GM19043 (cell line): ENCODE data around the gene CD151.

ENCODE experiments used
- ATAC-seq: cut with Tn5 transposase; IDR thresholded peaks from one replicate; pipeline ENCODE4 v1.9.1; 2021; ENCODE audit warnings: low read depth; ENCODE audit not compliant: unreplicated experiment

Gene CD151

DNA sequence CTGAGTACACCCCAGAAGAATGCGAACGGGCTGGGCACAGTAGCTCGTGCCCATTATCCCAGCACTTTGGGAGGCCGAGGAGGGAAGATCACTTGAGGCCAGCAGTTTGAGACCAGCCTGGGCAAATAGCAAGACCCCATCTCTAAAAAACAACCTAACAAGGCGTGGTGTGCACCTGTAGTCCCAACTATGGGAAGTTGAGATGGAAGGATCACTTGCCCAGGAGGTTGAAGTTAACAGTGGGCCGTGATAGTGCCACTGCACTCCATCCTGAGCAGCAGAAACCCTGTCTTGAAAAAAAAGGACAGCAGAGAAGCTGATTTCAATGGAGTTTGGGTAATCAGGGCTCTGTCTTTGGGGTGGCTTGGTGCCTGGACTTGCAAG lies 19.7 kb upstream of the CD151 start:
- no peak for ATAC-seq

DNA sequence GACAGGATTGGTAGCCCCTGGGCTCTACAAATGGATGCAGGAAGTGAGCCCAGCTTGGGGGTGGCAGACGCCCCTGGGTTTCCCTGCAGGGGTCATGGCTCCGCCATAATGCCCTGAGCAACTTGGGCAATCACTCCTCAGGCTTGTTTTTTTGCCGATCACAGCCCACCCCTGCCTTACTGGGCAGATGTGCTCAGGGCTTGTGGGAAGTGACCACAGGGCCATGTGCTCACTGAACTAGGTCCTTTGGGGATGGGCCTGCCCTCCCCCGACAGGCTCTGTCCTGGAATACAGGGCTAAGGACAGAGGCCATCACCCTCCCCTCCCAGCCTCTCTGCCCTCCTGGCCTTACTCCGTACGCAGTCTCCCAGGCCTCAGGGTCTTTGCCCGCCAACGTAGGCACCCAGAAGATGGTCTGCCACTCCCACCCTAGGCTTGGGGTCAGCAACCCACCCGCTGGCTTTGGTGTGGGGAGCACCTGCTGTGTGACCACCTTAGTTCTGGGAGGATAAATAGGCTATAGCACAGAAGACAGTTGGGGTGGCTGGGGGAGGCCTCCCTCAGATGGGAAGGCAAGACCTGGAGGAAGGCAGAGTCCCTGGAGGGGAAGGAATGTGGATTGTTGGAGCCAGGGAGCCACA lies 19.2 kb upstream of the CD151 start:
- no peak for ATAC-seq

DNA sequence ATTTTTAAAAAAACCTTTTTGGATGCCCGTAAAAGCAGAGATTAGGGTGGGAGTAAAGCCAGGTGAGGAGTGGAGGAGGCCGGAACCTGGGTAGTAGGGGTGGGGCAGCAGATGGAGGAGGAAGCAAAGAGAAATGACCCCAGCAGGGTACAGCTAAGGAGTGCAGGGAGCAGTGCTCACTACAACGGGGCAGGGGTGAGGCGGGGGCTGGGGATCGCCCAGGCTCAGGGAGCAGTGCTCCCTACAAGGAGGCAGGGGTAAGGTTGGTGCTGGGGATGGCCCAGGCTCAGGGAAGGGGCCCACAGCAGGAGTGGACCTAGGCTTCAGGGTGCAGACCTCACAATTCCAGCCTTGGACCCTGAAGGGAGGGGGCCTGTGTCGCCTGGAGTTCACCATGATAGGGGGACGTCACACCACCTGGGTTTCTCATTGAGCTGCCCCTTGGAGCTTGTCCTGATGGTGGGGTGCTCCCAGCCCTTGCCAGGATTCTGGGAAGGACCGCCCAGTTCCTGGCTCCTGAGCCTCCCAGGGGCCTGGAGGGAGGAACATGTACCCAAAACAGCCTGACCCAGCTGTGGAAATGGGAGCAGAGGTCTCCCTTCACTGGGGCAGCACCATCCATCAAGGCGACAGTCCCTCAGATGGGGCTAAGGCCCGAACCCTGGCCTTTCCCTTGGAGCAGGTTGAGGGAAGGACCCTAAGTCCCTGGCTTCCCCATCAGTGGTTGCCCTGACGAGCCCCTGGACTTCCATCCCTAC lies 16.9 kb upstream of the CD151 start:
- no peak for ATAC-seq

DNA sequence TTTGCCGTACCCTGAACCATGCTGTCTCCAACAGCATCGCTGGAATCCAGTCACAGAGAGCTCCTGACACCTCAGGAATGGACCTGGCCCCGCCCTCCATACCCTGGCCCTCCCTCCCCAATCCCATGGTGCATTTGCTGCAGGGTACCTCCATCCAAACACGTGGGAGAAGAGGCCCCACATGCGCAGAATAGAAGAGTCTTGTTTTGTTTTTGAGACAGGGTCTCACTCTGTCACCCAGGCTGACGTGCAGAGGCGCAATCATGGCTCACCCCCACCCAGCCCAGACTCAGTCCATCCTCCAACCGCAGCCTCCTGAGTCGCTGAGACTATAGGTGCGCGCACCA lies 16.3 kb upstream of the CD151 start:
- no peak for ATAC-seq

DNA sequence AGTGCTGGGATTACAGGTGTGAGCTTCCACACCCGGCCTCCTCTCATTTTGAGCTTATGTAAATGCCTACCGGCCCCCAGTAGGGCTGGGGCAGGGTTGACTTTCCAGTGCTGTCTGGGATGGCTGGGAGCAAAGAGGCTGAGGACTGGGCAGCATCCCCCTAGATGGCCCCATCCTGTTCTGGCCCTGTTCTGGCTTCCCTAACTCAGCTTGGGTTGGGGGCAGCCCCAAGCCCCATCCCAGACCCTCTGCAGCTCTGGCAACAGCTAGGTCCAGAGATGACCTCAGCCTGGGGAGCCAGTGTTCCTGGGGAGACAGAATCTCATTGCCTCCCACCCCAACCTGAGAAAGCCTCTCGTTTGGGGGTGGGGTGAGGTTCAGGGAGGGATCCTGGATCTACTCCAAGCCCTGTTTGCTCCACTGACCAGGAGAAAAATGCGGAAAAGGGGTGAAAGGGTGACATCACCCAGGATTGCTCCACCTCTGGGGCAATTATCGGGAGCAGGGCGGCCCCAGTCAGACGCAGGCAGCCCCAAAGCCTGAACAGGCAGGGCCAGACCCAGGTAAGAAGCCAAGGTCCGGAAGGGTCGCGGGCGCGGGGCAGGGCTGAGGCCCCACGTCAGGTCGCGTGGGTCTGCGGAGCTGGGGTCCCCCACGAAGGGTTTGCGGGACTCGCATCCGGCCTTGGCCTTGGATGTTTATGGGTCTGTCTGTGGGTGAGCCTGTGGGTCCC lies 14.2 kb upstream of the CD151 start, which contains the start of gene PNPLA2:
Gene PNPLA2 (plus strand): TSS at position 519 of the 733 bp plus-strand sequence. CDS start 805 bp downstream, outside the sequence.
- no peak for ATAC-seq

DNA sequence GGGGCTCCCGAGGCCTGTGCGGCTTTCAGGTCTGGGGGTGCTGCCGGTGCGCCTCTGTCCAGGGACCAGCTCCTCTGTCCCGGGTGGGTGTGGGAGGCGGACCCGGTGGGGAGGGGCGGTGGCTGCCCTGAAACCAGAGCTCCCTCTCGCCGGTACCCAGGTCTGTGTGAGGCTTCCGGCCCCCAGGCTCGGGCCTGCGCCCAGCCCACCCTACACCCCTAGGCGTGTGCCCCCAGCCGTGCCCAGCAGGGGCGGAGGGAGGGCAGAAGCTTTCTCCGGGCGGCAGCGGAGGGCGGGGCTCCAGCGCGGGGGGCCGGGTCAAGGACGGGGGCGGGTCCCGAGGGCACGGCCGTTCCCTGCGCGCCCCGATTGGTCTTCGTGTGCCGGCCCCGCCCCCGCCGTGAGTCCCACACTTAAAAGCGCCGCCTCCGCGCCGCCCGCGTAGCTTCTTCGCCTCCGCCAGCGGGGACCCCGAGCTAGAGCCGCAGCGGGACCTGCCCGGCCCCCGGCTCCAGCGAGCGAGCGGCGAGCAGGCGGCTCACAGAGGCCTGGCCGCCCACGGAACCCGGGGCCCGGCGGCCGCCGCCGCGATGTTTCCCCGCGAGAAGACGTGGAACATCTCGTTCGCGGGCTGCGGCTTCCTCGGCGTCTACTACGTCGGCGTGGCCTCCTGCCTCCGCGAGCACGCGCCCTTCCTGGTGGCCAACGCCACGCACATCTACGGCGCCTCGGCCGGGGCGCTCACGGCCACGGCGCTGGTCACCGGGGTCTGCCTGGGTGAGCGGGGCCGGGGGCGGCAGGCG lies 13.4 kb upstream of the CD151 start:
- ATAC-seq: peak; percentile 52

DNA sequence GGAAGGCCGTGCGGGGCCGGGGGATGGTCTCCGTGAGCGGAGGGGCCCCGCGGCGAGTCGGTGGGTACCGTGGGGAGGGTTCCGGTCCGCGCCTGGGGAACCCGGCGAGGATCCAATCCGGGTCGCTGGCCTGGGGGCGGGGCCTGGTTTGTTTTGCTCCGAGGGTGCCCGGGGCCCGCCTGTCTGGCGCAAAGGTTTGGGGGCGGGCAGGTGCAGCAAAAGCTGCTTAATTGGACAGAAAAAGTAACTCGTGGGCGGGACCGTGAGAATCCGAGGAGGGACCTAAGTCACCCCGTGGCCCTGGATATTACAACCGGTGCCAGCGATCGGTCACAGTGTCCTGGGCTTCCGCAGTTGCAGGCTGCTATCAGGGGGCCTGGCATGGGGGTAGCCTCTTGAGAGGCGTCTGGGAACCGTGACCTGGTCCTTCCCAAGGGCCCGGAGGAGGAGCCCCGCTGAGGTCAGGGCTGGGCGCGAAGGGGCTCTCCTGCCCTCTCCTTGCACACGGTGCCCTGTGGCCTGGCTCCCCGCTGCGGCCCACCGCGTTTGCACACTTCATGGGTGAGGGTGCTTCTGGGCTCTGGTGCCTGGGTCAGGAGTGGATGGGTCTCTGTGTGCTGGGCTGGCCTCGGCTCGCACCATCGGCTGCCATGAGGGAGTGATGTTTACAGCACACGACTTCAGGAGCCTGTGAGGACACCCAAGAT lies 12.7 kb upstream of the CD151 start:
- peak; percentile 57 for ATAC-seq

DNA sequence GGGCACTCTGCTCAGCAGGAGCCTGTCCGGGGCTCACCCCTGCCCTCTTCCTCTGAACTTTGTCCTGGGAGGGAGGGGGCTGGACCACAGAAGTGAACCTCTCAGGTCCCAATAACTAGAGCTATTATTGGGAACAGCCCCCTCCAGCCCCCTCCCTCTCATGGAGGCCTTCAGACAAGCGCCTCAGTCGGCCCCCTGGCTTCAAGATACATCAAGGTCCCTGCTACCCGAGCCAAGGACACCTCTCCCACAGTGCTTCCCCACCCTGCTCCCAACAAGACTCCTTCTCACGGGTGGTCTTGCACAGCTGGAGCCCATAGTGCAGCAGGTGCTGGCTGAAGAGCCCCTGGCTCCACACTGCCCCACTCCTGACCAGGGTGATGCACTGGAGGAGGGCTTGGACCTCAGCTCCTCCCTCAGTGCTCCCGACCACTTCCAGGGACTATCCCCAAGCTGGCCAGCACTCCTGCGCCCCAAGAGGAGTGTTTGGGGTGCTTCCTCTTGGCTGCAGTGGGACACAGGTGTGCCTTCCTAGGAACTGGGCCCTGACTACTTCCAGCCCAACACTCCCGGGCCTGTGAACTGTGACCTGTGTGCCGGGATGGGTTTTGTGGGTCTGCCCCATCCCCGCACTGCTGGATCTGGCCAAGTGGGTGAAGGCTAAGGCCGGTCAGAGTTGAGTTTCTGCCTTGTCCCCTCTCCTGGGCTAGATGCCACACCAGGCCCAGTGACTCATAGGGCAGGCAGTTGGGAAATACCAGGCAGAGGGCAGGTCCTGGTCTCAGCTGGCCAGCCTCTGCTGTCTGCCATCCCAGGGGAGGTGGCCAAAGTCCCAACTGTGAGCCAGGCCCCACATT lies 11.9 kb upstream of the CD151 start:
- ATAC-seq: no peak

DNA sequence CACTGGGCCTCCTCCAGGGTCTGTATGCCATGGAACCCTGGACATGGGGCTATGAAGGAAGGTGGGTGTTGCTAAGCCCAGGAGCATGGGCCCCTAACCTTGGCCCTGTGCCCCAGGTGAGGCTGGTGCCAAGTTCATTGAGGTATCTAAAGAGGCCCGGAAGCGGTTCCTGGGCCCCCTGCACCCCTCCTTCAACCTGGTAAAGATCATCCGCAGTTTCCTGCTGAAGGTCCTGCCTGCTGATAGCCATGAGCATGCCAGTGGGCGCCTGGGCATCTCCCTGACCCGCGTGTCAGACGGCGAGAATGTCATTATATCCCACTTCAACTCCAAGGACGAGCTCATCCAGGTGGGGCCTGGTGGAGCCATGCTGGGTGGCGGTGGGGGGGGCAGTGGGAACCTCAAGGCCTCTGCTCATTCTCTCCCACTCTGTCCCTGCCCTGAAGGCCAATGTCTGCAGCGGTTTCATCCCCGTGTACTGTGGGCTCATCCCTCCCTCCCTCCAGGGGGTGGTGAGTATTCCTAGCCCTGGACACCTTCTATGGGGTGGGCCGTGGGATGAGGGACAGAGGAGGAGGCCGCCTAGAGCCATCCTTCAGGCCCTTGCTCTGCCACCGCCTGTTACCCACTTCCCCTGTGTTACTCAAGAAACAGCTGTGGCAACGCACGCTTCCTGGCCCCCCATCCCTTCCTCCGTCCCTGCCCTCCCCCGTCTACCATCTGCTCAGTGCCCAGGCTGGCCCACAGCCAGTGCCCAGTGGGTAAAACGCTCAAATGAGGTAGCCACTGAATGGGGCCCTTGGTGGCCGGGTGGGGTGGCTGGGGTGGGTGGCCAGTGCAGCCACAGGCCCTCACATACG lies 11.0 kb upstream of the CD151 start:
- no peak for ATAC-seq

DNA sequence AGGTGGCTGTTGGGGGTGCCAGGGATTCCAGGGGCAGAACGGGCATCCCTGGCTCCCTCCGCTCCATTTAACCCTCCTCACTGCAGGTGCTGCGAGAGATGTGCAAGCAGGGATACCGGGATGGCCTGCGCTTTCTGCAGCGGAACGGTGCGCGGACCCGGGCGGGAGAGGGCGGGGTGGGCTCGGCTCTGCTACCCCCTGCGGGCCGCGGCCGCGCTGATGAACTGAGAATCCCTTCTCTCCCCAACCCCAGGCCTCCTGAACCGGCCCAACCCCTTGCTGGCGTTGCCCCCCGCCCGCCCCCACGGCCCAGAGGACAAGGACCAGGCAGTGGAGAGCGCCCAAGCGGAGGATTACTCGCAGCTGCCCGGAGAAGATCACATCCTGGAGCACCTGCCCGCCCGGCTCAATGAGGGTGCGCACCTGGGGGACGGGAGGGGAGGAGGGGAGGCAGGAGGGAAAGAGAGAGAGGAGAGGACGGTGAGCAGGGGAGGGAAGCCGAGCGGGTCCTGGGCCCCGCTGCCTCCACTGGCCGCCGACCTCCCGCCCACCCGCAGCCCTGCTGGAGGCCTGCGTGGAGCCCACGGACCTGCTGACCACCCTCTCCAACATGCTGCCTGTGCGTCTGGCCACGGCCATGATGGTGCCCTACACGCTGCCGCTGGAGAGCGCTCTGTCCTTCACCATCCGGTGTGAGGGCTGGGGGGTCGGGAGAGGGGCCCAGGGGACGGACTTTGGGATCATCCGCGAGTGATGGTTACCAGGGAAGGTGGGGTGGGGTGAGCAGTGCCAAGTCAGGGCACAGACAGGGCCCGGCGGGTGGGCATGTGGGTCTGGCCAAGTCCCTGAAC lies 9.1 kb upstream of the CD151 start:
- no peak for ATAC-seq

DNA sequence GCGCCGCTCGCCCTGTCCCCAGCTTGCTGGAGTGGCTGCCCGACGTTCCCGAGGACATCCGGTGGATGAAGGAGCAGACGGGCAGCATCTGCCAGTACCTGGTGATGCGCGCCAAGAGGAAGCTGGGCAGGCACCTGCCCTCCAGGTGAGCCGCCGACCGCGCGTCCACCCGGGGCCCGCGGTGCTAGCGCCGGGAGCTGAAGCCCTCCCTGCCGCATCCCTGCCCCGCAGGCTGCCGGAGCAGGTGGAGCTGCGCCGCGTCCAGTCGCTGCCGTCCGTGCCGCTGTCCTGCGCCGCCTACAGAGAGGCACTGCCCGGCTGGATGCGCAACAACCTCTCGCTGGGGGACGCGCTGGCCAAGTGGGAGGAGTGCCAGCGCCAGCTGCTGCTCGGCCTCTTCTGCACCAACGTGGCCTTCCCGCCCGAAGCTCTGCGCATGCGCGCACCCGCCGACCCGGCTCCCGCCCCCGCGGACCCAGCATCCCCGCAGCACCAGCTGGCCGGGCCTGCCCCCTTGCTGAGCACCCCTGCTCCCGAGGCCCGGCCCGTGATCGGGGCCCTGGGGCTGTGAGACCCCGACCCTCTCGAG lies 8.4 kb upstream of the CD151 start:
- ATAC-seq: no peak

DNA sequence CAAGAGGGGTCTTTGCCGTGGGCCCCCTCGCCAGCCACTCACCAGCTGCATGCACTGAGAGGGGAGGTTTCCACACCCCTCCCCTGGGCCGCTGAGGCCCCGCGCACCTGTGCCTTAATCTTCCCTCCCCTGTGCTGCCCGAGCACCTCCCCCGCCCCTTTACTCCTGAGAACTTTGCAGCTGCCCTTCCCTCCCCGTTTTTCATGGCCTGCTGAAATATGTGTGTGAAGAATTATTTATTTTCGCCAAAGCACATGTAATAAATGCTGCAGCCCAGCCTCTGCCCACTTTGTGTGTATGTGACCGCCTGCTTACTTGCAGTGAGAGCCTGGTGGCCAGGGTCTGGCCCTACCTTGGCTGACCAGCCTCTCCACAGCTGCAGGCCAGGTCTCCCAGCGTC lies 7.8 kb upstream of the CD151 start:
- no peak for ATAC-seq

DNA sequence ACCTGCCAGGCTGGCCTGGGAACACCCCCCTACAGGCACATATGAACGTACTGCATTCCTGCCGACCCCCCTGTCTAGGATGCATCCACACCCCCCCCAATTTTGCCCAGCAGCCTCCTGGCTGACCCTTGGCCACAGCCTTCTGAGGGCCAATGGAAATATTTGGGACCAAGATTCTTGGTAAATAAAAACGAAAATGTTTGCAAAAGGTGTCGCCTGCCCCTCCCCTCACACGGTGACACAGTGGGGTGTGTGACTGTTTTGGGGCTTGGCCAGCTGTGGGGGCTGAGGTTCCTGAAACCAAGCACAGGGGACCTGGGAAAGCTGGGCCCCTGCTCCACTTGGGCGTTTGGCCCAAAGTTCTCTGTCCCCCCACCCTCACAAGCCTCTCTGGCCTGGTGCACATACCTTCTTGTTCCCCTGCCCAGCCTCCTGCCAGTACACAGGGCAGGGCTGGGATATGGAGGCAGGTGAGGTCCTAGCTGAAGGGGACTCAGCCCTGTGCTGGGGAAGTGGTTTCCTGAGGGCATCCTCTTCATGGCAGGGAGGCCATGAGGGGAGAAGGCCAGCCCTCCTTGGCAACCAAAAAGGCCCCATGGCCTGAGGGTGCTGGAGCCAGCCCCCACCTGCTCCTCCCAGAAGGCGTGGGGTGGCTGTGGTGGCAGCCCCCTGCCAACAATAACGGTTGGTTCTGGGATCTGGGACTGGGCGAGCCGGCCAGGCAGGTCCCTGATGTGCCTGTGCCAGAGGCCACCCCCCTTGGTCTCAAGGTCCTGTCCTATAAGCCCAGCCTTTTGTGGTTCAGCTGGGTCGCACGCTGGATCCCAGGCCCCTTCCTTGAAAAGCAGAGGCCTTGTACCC lies 7.2 kb upstream of the CD151 start:
- ATAC-seq: no peak

DNA sequence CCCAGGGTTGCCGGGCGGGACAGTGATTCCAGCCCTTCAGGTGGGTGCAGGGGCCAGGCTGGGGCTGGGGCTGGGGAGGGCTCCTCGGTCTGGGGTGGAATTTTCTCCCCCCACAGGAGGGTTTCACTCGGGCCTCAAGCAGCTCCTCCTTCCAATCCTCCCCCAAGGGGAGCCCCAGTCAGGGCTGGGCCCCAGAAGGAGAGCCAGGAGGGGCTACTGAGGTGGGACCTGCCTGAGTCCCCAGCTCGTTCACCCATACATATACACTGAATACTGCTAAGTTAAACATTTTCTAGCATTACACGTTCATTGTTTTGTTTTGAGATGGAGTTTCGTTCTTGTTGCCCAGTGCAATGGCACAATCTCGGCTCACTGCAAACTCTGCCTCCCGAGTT lies 6.5 kb upstream of the CD151 start:
- ATAC-seq: no peak

DNA sequence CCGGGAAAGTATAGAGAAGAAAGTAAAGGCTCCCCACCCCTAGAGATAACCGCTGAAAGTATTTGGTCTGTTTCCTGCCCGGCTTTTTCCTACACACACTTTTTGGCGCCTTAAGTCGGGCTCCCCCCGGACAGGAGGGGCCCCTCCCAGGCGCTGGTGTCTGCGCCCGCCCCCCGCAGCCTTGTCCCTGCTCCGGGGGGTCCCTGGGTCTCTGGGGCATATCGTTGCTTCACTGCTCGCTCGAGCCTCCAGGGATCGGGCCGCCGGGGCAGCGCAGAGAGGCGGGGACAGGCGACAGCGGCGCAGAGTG lies 6.0 kb upstream of the CD151 start:
- no peak for ATAC-seq

DNA sequence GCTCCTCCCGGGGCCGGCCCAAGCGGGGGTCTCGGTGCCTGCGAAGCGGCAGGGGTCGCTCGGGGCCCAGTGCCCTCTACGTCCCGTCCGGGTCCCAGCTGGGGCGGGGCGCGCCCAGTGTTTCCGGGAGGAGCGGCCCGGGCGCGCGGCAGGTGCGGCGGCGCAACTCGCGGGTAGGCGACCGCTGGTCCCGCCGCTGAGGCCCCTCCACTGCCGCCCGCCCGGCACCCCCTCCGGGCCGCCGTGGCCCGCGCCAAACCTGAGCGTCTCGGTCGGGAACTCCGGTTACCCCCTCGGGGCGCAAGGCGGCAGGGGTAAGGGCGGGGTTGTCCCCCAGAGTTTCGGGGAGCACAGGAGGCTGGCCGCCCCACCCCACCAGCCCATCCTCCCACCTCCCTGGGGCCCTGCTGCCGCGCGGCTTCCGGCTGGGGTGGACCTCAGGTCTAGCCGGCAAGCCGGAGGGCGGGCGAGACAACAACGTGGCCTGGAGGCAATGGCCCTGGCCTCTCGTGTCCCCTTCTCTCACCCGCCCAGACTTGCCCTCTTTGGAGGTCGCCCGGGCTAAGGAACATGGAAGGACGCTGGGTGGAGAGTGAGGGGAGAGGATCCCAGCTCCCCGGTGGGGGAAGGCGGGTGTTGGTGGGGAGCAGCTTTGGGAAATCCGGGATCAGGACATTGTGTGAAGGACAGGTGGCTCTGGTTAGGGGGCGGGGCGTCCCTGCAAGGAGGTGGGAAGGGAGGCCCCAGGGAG lies 5.4 kb upstream of the CD151 start:
- ATAC-seq: peak; percentile 42
